HG03039 (cell line): ENCODE results near the gene WWC1.
"Not testable (repeated sequence)": the region's sequence is repeated elsewhere in the genome, so short reads cannot be mapped to it uniquely, and the experiment has no call there.

Experiments
- ATAC-seq: cut with Tn5 transposase; IDR thresholded peaks from one replicate; pipeline ENCODE4 v1.9.1; 2021; ENCODE audit warnings: mild to moderate bottlenecking, moderate library complexity; ENCODE audit not compliant: unreplicated experiment

Gene WWC1

DNA sequence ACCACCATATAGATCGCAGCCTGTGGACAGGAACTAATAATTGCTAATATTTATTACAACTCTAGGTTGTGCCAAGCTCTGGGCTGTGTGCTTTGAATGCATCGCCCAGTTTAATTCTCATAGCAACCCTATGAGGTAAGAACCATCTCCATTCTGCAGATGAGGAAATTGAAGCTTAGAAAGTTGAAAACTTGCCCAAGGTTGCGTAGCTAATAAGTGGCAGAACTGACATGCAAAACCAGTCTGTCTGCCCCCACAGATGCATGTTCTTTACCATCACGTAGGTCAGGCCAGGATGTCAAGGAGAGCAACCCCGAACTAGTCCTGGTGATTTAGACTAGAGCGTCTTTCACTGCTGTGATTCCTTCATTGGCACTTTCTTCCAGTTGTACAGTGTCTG lies 15.6 kb downstream of the WWC1 start:
- ATAC-seq = no peak

DNA sequence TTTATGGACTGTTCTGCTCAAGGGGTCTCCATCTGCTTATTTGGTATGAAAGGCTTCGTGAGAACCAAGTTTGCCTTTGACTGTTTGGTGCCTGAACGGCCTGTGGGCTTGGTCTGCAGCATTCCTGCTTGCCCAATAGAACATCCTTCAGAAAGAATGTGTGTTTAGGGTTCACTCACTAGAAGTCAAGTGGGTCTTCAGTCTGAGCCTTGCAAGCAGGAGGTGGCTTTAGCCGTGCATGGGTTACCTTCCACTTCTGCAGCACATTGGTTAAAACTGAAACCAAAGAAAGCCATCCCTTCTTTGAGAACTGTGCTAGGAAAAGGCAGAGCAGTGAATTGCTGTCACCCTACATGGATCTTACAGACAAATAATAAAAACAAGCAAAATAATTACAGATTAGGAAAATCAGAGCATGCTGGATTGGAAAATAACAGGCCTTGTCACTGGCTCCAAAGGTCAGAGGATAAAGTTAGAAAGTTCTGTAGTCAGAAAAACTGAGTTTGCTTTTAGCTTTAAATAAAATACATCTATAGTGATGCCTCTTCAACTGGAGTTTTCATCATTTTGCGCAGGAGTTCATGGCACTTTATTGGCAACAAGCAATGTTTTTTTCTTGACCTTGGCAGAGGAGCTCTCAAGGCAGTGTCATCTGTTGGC lies 16.6 kb downstream of the WWC1 start:
- no peak for ATAC-seq

DNA sequence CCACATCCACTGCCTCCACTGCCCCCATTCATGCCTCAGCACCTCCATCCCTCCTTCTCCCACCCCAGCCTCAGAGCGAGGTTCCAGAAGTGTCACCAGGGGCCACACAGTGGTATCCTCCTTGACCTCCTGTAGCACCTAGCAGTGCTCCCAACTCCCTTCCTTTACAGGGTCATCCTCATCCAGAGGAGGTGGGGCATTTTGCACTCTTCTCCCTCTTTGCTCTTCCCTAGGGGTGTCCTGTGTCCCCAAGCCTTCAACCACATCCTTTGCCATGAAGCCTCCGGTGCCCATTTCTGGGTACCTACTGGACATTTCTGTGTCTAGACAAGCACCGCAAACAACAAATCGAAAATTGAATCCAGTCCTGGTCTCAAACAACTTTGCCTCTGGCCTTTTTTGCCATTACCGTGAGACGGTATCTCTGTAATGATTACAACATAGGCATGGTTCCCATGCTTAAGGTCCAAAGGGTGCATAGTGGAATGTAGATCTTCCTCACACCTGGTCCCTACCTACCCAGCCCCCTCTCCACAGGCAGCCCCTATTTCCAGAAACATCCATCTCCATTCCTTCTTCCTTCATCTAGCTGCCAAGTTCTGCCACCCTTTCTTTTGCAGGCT lies 17.6 kb downstream of the WWC1 start:
- no peak for ATAC-seq

DNA sequence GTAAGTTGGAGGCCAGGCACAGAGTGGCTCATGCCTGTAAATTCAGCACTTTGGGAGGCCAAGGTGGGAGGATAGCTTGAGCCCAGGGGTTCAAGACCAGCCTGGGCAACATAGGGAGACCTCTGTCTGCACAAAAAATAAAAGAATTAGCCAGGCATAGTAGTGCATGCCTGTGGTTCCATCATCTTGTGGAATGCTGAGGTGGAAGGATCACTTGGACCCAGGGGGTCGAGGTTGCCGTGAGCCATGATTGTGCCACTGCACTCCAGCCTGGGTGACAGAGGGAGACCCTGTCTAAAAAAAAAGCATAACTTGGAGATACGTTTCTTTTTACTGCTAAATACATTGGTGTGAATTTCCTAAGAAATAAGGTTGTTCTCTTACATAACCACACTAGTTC lies 19.1 kb downstream of the WWC1 start:
- not testable (repeated sequence) for ATAC-seq

DNA sequence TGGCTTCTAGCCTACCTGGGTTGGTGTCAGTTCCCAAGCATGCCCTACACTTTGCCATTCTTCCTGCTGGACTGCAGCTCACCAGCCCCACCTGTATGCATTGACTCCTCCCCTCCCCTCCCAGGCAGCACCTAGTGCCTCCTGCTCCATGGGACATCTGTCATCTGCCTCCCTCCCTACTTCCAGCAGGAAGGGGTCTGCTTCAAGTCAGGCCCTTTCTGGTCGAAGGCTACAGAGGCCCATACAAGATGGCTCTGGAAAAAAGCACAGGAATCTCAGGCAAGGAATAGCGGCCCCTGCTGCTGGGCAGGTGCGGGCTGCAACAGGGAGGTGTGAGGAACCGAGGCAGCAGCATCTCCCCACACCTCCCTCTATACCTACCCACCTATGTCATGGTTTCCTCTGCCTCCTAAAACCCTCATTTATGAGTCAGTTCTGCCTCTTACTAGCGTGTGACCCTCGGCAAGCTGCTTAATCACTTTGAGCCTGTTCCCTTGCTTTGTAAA lies 19.7 kb downstream of the WWC1 start:
- no peak for ATAC-seq

DNA sequence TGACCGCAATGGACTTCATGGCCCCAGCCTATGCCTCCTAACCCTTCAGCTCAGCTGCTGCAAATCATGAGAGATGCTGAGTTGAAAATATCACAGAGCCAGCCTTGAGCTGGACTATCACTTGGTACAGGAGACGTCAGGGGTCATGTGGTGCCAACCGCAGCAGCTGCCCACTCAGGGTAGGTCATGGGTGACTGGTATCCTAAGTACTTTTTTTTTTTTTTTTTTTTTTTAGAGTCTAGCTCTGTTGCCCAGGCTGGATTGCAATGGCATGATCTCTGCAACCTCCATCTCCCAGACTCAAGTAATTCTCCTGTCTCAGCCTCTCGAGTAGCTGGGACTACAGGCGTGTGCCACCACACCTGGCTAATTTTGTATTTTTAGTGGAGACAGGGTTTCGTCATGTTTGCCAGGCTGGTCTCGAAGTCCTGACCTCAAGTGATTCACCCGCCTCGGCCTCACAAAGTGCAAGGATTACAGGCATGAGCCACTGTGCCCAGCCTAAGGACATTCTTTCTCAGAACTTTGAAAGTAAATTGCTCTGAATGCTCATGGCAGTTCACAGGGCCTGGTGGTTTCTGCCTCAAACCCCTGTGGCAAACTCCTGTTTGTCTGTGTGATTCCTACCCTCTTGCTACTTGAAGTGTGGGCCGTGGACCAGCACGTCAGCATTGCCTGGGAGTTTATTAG lies 21.3 kb downstream of the WWC1 start:
- no peak for ATAC-seq

DNA sequence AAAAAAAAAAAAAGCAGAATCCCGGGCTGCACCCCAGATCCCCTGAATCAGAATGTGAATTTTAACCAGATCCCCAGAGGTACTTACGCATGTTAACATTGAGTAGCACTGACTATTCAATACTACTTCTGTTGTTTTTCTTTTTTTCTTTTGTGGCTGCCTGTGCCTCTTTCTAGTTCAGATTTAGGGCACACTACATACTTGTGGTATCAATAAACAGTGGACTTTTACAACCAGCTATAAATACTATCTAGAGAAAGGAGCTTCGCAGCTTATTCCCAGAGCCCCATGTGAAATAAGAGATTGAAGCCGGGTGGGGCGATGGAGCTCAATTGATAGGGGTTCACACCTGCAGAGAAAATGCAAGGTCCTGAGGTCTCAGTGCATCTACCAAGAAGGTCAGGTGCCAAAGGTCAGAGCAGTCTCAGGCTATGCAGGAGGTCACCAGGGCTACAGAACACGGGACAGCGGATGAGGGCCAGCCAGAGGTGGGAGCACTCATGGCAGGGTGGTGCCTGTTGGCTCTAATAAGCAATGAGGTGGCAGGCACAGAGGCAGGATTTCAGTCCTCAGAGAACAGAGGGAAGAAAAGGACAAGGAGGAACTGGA lies 22.3 kb downstream of the WWC1 start:
- ATAC-seq = no peak

DNA sequence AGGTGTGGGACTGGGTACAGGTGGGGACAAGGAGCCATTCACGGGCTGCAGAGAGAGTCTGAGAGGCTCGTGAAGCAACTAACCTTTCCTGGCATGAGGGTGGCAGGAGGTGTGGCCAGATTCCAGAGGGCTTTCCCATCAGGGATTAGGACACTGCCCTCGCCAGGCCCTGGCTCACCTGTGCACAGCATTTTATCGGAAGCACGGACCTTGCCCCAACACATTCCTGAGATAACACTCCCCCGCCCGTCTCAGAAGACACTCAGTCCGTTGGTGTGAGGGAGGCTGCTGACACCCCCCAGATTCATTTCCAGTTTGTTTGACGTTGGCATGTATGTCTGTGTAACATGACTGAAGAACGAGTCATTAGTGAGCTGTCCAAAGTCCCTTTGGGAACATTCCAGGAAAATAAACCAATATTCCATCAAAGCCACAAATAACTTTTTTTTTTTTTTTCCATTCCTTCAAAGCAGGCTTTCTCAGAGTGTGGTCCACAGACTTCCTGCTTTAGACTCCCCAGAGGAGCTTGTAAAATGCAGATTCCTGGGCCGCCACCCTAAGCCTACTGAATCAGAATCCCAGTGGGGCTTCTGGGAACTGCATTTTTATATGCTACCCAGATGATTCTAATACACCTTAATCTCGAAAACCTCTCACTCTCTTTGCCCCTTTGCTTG lies 23.4 kb downstream of the WWC1 start:
- no peak for ATAC-seq

DNA sequence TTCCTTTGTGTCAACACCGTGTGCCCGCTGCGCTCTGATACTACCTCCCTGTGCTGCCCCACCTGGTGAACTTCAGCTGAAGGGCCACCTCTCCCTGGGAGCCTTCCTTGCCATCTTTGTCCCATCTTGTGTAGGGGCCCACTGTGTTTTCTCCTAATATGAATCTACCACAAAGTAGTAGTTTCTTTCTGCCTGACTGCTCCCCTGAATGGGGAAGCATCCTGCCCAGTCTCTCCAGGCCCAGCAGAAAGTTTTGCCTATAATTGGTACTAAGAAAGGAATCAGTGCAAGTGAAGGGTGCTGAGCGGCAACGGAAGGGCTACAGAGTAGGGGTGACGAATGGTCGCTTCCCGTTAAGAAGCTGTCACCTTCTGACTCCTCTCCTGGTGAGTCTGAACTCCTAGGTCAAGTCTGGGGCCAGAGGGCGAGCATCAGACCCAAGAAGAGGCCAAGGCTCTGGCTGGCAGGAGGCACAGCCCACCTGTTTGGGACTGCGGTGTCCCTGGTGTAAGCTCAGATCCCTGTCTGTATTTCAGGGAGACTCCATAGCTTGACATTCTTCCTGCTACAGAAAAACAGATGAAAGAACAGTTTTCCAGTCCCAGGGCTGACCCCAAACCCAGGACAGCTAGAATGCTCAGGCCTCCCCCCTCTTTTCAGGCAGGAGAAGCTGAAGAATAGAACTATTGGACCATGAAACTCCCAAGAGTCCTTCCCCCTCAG lies 24.1 kb downstream of the WWC1 start:
- no peak for ATAC-seq

DNA sequence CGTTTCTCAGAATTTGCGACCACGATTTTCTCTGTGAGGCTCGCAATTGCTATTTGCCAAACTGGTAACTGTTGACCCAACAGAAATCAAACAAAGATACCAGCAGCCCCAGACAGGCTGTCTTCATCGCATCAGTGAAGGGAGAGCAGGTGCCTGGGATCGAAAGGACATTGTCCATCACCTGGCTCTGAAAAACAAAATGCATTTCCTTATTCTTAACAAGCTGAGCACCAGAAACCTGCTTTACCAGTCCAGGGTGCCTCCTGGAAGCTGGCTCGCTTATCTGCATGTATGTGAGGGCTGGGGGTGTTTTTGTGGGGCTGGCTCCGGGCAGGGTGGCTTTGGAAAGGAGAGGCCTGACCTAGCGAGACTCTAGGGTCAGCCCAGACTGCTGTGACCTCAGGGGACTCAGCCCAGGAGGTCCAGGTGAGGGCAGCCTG lies 24.7 kb downstream of the WWC1 start:
- ATAC-seq = no peak

DNA sequence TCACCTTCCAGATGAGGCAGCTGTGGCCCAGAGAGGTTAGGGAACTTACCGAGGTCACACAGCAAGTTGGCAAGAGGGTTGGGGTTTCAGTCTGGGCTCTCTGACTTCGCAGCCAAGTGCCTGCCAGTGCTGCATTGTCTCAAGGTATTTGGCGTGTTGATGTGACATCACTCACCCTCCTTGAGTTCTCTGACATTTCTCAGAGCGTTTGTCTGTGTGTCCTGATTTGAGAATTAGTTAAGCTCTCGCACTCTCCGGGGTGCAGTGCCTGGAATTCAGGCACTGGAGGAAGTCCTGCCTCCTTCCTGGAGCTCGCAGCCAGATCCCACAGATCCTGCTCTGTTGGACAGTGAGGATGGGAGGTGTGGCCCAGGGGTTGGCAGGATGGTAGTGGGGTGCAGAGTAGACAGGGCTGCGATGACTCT lies 25.7 kb downstream of the WWC1 start:
- no peak for ATAC-seq

DNA sequence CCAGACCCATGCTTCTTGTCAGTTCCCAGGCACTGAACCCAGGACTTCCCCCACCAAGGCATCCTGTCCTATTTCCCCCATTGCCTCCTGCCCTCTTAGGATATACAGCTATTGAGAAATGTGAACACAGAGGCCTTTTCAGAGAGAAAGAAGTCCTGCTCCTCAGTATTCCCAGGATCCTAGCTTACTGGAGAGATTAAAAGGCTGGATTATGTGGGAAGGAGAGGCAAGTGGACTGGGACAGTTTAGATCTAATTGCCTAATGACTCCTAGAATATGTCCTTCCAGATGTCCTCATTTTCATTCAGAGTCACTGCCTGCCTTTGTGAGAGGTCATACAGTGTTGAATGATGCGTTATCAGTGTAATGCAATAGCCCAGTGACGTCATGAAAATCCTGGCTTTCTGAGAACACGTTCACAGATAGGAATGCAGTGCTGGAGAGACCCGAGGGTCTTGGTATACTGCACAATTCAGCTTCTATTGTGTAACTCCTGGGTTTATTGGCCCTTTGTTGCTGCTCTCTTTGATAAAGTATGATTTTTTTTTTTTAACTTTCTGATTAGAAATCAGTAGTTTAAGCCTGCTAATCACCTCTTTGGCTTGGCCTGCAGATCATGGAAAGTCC lies 26.2 kb downstream of the WWC1 start:
- no peak for ATAC-seq

DNA sequence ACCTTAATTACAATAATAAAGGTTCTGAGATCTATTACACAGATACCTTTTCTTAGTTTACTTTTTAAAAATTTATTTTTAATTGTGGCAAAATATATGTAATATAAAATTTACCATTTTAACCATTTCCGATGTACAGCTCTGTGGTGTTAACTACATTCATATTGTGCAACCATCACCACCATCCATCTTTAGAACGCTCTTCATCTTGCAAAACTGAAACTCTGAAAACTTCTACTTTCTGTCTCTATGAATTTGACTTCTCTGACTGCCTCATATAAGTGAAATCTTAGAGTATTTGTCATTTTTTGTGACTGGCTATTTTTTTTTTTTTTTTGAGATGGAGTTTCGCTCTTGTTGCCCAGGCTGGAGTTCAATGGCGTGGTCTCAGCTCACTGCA lies 26.8 kb downstream of the WWC1 start:
- no peak for ATAC-seq

DNA sequence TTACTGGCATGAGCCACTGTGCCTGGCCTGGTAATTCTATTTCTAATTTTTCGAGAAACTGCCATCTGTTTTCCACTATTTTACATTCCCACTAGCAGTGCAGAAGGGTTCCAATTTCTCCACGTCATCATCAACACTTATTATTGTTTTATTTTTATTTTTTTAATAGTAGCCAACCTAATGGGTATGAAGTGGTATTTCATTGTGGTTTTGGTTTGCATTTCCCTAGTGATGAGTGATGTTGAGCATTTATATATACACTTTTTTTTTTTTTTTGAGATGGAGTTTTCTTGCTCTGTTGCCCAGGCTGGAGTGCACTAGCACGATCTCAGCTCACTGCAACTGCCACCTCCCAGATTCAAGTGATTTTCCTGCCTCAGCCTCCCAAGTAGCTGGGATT lies 28.3 kb downstream of the WWC1 start:
- ATAC-seq = no peak

DNA sequence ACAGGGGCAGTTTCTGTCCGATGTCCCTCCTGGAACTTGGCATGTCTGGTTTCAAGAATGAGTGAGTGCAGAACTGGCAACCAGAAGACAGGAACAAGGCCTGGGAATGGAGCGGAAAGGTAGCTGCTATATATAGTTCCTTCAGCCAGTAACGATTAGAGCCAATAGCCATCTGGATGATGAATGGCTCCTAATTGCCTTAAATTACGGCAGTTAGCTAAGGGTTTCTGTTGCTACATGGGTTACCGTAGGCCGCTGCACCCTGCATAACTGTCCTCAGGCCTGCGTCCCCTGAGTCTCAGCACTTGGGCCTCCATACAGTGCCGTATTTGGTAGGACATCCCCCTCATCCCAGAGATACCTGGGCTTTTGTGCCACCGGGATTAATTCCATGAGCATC lies 29.4 kb downstream of the WWC1 start:
- ATAC-seq = no peak

DNA sequence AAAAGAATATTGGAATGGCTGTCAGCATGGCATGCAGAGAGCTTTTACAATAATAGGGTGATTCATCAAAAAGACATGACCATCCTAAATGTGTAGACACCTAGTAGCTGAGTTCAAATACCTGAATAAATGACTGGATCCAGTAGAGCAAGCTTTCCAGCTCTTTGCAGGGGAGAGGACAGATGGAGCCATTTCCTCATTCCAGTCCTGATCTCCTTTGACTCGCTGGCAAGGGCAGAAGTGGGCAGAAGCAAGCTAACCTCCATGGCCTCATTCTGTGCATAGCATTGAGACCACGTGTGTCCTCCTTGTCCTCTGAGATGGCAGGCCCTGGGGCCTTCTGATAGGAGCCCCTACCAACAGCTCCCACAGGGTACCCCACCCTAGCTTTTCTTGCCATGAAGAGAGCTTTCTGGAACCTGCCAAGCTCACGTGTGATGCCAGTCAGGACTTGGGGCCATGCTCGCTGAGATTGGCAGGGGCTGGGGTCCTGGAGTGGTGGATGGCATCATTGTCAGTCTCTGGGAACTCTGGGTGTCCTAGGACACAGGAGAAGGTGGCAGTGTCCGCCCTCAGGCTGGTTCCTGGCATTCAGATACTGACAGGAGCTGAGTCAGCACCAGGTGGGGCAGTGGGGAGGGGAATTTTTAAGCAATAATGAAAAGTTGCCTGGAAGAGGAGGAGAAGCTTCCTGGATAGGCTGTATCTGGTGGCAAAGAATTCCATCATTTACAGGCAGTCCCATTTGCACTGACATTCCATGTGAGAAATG lies 33.6 kb downstream of the WWC1 start:
- ATAC-seq = no peak

DNA sequence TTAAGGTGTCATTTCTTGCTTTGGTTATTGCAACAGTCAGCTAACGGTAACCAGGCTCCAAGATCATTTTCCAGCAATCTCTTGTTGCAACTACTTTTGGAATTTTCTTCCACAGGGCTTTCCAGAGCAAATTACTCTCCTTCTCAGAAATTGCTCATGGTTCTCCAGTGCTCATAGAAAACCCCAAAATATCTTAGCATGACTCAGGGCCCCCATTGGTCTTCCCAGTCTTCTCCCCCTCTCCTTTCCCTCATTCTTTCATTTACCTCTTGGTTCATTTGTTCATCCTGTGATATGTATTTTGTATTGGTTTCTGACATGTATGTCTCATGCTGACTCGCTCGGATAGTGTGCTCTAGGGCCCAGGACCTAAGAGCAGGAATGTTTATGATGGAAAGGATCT lies 35.6 kb downstream of the WWC1 start:
- no peak for ATAC-seq

DNA sequence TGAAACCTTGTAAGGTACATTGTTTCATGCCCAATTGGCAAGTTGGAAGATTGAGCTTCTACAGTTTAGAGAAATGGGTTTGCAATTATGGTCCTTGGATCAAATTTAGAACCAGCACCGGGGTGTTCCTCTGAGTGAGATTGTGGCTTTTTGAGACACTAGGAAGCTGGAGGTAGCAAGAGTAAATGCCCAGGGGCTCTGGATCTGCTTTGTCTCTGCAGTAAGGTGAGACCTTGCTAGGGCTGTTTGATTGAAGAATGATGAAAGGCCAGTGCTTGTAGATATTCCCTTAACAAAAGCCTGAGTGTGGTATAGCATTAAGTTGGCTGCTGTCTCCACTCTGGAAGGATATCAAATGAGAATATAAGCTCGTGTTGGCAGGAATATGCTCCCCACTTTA lies 36.0 kb downstream of the WWC1 start:
- ATAC-seq = no peak

DNA sequence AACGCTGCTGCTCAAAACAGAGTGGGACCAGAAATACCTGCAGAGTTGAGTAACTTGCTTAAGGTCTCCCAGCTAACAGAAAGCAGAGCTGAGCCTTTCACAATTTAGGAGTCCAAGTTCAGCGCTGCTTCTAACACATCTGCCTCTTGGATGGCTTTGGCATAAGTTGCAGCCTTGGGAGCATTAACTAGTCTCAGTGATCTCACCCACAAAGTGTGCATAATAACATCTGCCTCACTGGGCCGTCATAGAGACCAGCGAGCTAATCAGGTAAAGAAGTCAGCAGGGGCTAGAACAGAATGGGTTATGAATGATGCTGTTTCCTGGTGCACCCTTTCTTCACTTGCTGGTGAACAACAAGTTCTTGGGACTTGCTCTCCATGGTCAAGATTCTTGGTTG lies 36.5 kb downstream of the WWC1 start:
- no peak for ATAC-seq
